Right ventricle myocardium superior (tissue), 1 donor: ENCODE results near the gene PUM1. TPM values are rescaled to one million over a fixed set of nuclear protein-coding genes. Genes with fewer than 3 reads are reported as not detected.
A peak's percentile ranks its signal among the peaks of the same experiment; 100 is the strongest.
"Not testable (repeated sequence)": the region's sequence is repeated elsewhere in the genome, so short reads cannot be mapped to it uniquely, and the experiment has no call there.

Experiments
- ATAC-seq: fragments of 200-7000 bp; cut with Tn5 transposase; one replicate; pipeline ENCODE4 v1.9.1; 2020; ENCODE audit warnings: mild to moderate bottlenecking; ENCODE audit not compliant: poor library complexity
- DNase-seq: peaks from one replicate; pipeline ENCODE4 v3.0.0-alpha.2; 2020
- intact Hi-C: fragments of 100-400 bp; cut with DNase I; formaldehyde crosslinking; loops from one replicate; pipeline ENCODE4 v1.11.2; 2022
- total RNA-seq: library from RNA; stranded (reverse); fragmentation: NEBNext Ultra II Directional; extraction: Animal tissue kit (Norgen Biotek cat#: 25700); gene quantifications from one replicate; pipeline ENCODE4 v1.2.1, GENCODE V29; 2021
- donor health status: DM: no; HTN: yes; CAD: no; lungs with severe emphysema.

PUM1 gene
- total RNA-seq, 1 donor from 2014 or later: 66.1 TPM

GRCh38 chr1:30949487-30949838, 116.1 kb downstream of the PUM1 start:
- intact Hi-C loops: not testable (repeated sequence)

GRCh38 chr1:30948813-30949486, 116.6 kb downstream of the PUM1 start:
- DNase-seq, intact Hi-C loops, ATAC-seq: not testable (repeated sequence)

More at GRCh38 chr1:30949487-30949838, 116.1 kb downstream of the PUM1 start:
- ATAC-seq, DNase-seq: not testable (repeated sequence)

- DNase-seq (no peak), ATAC-seq (no peak)
- intact Hi-C loops: no loop called here
These were observed 117.2 kb downstream of the PUM1 start for GRCh38 chr1:30948278-30948677.

GRCh38 chr1:30947212-30947611, 118.3 kb downstream of the PUM1 start:
- ATAC-seq (no peak), DNase-seq (no peak)
- intact Hi-C loops: no loop called here

- no peak for ATAC-seq
- intact Hi-C loops: no loop called here
- no peak for DNase-seq
These were observed 123.1 kb downstream of the PUM1 start for GRCh38 chr1:30942326-30942963.

- DNase-seq: no peak
- no peak for ATAC-seq
- intact Hi-C loops: no loop called here
These were observed 125.0 kb downstream of the PUM1 start for GRCh38 chr1:30940541-30940940.

GRCh38 chr1:30936541-30937171, 128.9 kb downstream of the PUM1 start:
- no peak for ATAC-seq
- intact Hi-C loops: no loop called here
- DNase-seq: no peak

GRCh38 chr1:30935758-30936157, 129.8 kb downstream of the PUM1 start:
- DNase-seq, ATAC-seq, intact Hi-C loops: not testable (repeated sequence)

GRCh38 chr1:30934613-30935012, 130.9 kb downstream of the PUM1 start:
- ATAC-seq (no peak), DNase-seq (no peak)
- intact Hi-C loops: no loop called here

- ATAC-seq (no peak), DNase-seq (no peak)
- intact Hi-C loops: no loop called here
These were observed 131.7 kb downstream of the PUM1 start for GRCh38 chr1:30933874-30934252.

- ATAC-seq (no peak), DNase-seq (no peak)
- intact Hi-C loops: no loop called here
These were observed 134.8 kb downstream of the PUM1 start for GRCh38 chr1:30930631-30931173.

GRCh38 chr1:30929944-30930525, 135.5 kb downstream of the PUM1 start:
- ATAC-seq (peak; percentile 11), DNase-seq (no peak)
- intact Hi-C loops: no loop called here

- intact Hi-C loops: no loop called here
- no peak for DNase-seq
- ATAC-seq: peak; percentile 77
These were observed 136.2 kb downstream of the PUM1 start for GRCh38 chr1:30929135-30929889.

GRCh38 chr1:30928789-30929134, 136.8 kb downstream of the PUM1 start:
- no peak for DNase-seq
- no peak for ATAC-seq
- intact Hi-C loops: no loop called here

GRCh38 chr1:30928171-30928570, 137.3 kb downstream of the PUM1 start:
- DNase-seq (no peak), ATAC-seq (no peak)
- intact Hi-C loops: no loop called here

- DNase-seq: no peak
- no peak for ATAC-seq
- intact Hi-C loops: no loop called here
These were observed 138.1 kb downstream of the PUM1 start for GRCh38 chr1:30927448-30927847.

- DNase-seq (no peak), ATAC-seq (no peak)
- intact Hi-C loops: no loop called here
These were observed 141.9 kb downstream of the PUM1 start for GRCh38 chr1:30923597-30923996.

GRCh38 chr1:30920827-30921226, 144.7 kb downstream of the PUM1 start:
- no peak for ATAC-seq
- DNase-seq: no peak
- intact Hi-C loops: no loop called here
